Stimulated activated CD8-positive, alpha-beta memory T cell treated with anti-CD3 and anti-CD28 coated beads, Interleukin-12 subunit alpha, Interleukin-12 subunit beta, amount 100 ng/mL, for 24 hours (primary cell): ENCODE measurements around the gene PITPNM3.
"Not testable (repeated sequence)": the region's sequence is repeated elsewhere in the genome, so short reads cannot be mapped to it uniquely, and the experiment has no call there.

ENCODE experiments used
- DNase-seq: peaks from one replicate; pipeline ENCODE4 v3.0.0-alpha.2; 2020; ENCODE audit errors: extremely low read depth

Gene PITPNM3

GRCh38 chr17:6556121-6557039 lies at the start of gene PITPNM3:
Gene PITPNM3 (minus strand): TSS chr17:6556555. CDS start chr17:6556406, 149 bp downstream.
- no peak for DNase-seq

GRCh38 chr17:6605142-6605541 lies 48.8 kb upstream of the PITPNM3 start:
- no peak for DNase-seq

- DNase-seq = no peak
Measured at GRCh38 chr17:6603744-6604325, 47.5 kb upstream of the PITPNM3 start.

- DNase-seq = no peak
Measured at GRCh38 chr17:6602141-6602540, 45.8 kb upstream of the PITPNM3 start.

- no peak for DNase-seq
Measured at GRCh38 chr17:6599364-6599763, 43.0 kb upstream of the PITPNM3 start.

GRCh38 chr17:6597727-6598126 lies 41.4 kb upstream of the PITPNM3 start:
- no peak for DNase-seq

- no peak for DNase-seq
Measured at GRCh38 chr17:6596941-6597340, 40.6 kb upstream of the PITPNM3 start.

GRCh38 chr17:6596511-6596910 lies 40.2 kb upstream of the PITPNM3 start:
- no peak for DNase-seq

- no peak for DNase-seq
Measured at GRCh38 chr17:6596081-6596480, 39.7 kb upstream of the PITPNM3 start.

GRCh38 chr17:6593371-6593770 lies 37.0 kb upstream of the PITPNM3 start:
- DNase-seq = not testable (repeated sequence)

GRCh38 chr17:6592173-6592572 lies 35.8 kb upstream of the PITPNM3 start:
- DNase-seq = no peak

GRCh38 chr17:6591599-6592158 lies 35.3 kb upstream of the PITPNM3 start:
- DNase-seq = no peak

- no peak for DNase-seq
Measured at GRCh38 chr17:6589266-6589946, 33.1 kb upstream of the PITPNM3 start.

GRCh38 chr17:6588165-6588564 lies 31.8 kb upstream of the PITPNM3 start:
- DNase-seq = no peak

GRCh38 chr17:6587310-6587709 lies 31.0 kb upstream of the PITPNM3 start:
- DNase-seq = no peak

GRCh38 chr17:6583411-6583810 lies 27.1 kb upstream of the PITPNM3 start:
- no peak for DNase-seq

GRCh38 chr17:6580625-6581024 lies 24.3 kb upstream of the PITPNM3 start:
- DNase-seq = no peak

- no peak for DNase-seq
Measured at GRCh38 chr17:6578491-6578890, 22.1 kb upstream of the PITPNM3 start.

- no peak for DNase-seq
Measured at GRCh38 chr17:6577686-6578263, 21.4 kb upstream of the PITPNM3 start.

GRCh38 chr17:6576038-6576785 lies 19.9 kb upstream of the PITPNM3 start:
- no peak for DNase-seq

GRCh38 chr17:6575596-6575988 lies 19.2 kb upstream of the PITPNM3 start:
- DNase-seq = no peak
